ENCODE results near the gene FMO2. TPM values are rescaled to one million over a fixed set of nuclear protein-coding genes. Genes with fewer than 3 reads are reported as not detected.

Gene FMO2
- total and polyA plus RNA-seq, 2 of the 8 experiments (the other 6 are each of a cell fraction or from before 2014, with no cell fraction given), result not detected

- no peak for TF ChIP-seq HDAC2 (IDR thresholded peaks at IDR 0.05; ENCODE audit: borderline replicate concordance in 1 of 2, low read depth in 2 of 2, low read length in 2 of 2)
- TF ChIP-seq CBX5 (IDR thresholded peaks at IDR 0.05; ENCODE audit: low read depth, low read length), result no peak
- TF ChIP-seq GABPA (IDR thresholded peaks at IDR 0.05; ENCODE audit: borderline replicate concordance, insufficient read depth, low read length), result no peak
- no peak for TF ChIP-seq CHD1 (IDR thresholded peaks at IDR 0.05; ENCODE audit: low read depth, low read length)
These were observed 26.5 kb upstream of the FMO2 start (continued) for GRCh38 chr1:171158551-171158950.

Measured in H1 (cell line).